ENCODE results near the gene DGKE.

The DGKE gene

DNA sequence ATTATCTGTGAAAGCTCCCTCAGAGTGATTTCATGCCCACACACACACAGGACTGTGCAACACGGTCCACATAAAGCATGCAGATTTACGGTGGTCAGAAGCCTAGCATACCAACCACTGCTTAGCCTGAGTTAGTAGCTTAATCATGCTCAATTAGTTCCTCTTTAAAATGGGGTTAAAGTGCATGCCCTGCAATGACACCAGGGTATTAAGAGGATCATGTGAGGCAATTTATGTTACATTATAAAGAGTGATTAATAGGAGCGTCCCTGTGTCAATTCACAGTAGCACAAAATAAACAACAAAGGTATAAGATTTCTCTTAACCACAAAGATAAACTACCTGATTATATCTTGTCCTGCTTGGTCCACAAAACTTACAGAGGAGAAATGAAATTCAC, 40.0 kb upstream of the DGKE start:
- H3K9me3 ChIP-seq (ENCODE audit: low read length), result no peaks in the 10 kb centered on the region
- no peaks in the 10 kb centered on the region for H4K20me1 ChIP-seq (ENCODE audit: insufficient read depth, low read length)
- H3F3A ChIP-seq (ENCODE audit: insufficient read depth, low read length), result no peaks in the 10 kb centered on the region
- H3K79me2 ChIP-seq (ENCODE audit: insufficient read depth, low read length), result no peaks in the 10 kb centered on the region
- no peaks in the 10 kb centered on the region for H3K4me1 ChIP-seq (ENCODE audit: insufficient read depth, low read length, severe bottlenecking)
- H2AFZ ChIP-seq (ENCODE audit: low read length), result no peak overlapping the region
- H3K9me2 ChIP-seq (ENCODE audit: low read depth, low read length), result no peaks in the 10 kb centered on the region
- no peak overlapping the region for H3K4me3 ChIP-seq (ENCODE audit: low read depth, low read length, poor library complexity, severe bottlenecking)
- no peak overlapping the region for H3K4me2 ChIP-seq (ENCODE audit: low read length)
- TF ChIP-seq, protein P1, sequence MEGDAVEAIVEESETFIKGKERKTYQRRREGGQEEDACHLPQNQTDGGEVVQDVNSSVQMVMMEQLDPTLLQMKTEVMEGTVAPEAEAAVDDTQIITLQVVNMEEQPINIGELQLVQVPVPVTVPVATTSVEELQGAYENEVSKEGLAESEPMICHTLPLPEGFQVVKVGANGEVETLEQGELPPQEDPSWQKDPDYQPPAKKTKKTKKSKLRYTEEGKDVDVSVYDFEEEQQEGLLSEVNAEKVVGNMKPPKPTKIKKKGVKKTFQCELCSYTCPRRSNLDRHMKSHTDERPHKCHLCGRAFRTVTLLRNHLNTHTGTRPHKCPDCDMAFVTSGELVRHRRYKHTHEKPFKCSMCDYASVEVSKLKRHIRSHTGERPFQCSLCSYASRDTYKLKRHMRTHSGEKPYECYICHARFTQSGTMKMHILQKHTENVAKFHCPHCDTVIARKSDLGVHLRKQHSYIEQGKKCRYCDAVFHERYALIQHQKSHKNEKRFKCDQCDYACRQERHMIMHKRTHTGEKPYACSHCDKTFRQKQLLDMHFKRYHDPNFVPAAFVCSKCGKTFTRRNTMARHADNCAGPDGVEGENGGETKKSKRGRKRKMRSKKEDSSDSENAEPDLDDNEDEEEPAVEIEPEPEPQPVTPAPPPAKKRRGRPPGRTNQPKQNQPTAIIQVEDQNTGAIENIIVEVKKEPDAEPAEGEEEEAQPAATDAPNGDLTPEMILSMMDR (IDR thresholded peaks at IDR 0.05; ENCODE audit: low read length), result no peak
- no peak for TF ChIP-seq EZH2 (IDR thresholded peaks at IDR 0.05; ENCODE audit: borderline replicate concordance, low read length)
- H3K27me3 ChIP-seq (ENCODE audit: insufficient read depth, low read length), result no peaks in the 10 kb centered on the region
- H3K27ac ChIP-seq (ENCODE audit: low read depth, low read length, poor library complexity, severe bottlenecking), result no peak overlapping the region
- H3K9ac ChIP-seq (ENCODE audit: low read length), result no peak overlapping the region
- no peaks in the 10 kb centered on the region for H3K36me3 ChIP-seq (ENCODE audit: insufficient read depth, low read length)

DNA sequence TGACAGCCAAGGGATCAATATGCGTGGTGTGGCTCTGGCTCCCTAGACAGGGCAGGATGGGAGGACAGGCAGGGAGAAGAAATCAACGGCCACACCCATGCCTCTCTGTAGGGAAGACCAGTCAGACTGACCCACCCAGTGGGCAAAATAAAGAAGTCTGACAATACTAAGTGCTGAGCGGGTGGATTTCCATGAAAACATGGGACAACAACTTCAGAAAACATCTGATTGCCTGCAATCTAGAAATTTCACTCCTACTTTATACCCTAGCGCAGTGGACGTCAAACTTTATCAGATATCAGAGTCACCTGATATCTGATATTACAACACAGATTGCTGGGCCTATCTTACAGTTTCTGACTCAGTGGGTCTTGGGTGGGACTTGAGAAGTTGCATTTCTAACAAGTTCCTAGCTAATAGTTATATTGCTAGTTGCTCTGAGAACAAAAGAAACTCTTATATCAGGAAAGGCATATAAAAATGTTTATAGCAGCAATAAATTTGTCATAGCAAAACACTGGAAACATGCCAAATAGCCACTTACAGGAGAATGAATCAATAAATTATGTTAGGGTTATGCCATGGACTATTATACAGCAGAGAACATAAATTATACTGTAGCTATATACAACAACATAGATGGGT, 38.6 kb upstream of the DGKE start:
- H3F3A ChIP-seq (ENCODE audit: insufficient read depth, low read length), result no peaks in the 10 kb centered on the region
- no peaks in the 10 kb centered on the region for H3K9me3 ChIP-seq (ENCODE audit: low read length)
- H3K9ac ChIP-seq (ENCODE audit: low read length), result no peak overlapping the region
- H3K4me2 ChIP-seq (ENCODE audit: low read length), result no peak overlapping the region
- H3K4me1 ChIP-seq (ENCODE audit: insufficient read depth, low read length, severe bottlenecking), result no peaks in the 10 kb centered on the region
- no peaks in the 10 kb centered on the region for H4K20me1 ChIP-seq (ENCODE audit: insufficient read depth, low read length)
- no peaks in the 10 kb centered on the region for H3K36me3 ChIP-seq (ENCODE audit: insufficient read depth, low read length)
- H3K79me2 ChIP-seq (ENCODE audit: insufficient read depth, low read length), result no peaks in the 10 kb centered on the region
- H3K4me3 ChIP-seq (ENCODE audit: low read depth, low read length, poor library complexity, severe bottlenecking), result no peak overlapping the region
- no peaks in the 10 kb centered on the region for H3K27me3 ChIP-seq (ENCODE audit: insufficient read depth, low read length)
- no peaks in the 10 kb centered on the region for H3K9me2 ChIP-seq (ENCODE audit: low read depth, low read length)
- H3K27ac ChIP-seq (ENCODE audit: low read depth, low read length, poor library complexity, severe bottlenecking), result no peak overlapping the region
- no peak for TF ChIP-seq EZH2 (IDR thresholded peaks at IDR 0.05; ENCODE audit: borderline replicate concordance, low read length)
- TF ChIP-seq, protein P1 (IDR thresholded peaks at IDR 0.05; ENCODE audit: low read length), result no peak
- no peak overlapping the region for H2AFZ ChIP-seq (ENCODE audit: low read length)

DNA sequence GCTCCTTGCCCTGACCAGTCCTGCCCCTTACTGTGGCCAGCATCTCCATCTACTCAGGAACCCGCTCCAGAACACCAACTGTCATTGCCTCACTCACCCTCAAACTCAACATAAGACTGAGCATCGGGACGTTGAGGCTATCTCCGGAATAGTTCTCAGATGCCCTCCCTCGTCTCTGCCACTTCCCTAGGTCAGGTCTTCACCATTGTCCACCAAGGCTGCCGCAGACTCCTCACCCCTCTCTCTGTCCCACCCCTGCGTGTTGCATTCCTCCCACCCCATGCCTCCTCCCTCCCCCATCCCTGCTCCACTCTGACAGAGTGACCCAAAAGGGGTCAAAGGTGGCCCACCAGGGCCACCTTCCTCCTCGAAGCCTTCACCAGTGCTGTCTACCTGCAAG, 37.4 kb upstream of the DGKE start:
- H3K4me3 ChIP-seq (ENCODE audit: low read depth, low read length, poor library complexity, severe bottlenecking), result no peak overlapping the region
- H3K36me3 ChIP-seq (ENCODE audit: insufficient read depth, low read length), result no peaks in the 10 kb centered on the region
- H2AFZ ChIP-seq (ENCODE audit: low read length), result no peak overlapping the region
- no peak overlapping the region for H3K27ac ChIP-seq (ENCODE audit: low read depth, low read length, poor library complexity, severe bottlenecking)
- no peaks in the 10 kb centered on the region for H3K79me2 ChIP-seq (ENCODE audit: insufficient read depth, low read length)
- H3K9me3 ChIP-seq (ENCODE audit: low read length), result no peaks in the 10 kb centered on the region
- no peaks in the 10 kb centered on the region for H4K20me1 ChIP-seq (ENCODE audit: insufficient read depth, low read length)
- H3K9ac ChIP-seq (ENCODE audit: low read length), result no peak overlapping the region
- TF ChIP-seq, protein P1 (IDR thresholded peaks at IDR 0.05; ENCODE audit: low read length), result no peak
- TF ChIP-seq EZH2 (IDR thresholded peaks at IDR 0.05; ENCODE audit: borderline replicate concordance, low read length), result no peak
- H3K4me2 ChIP-seq (ENCODE audit: low read length), result no peak overlapping the region
- H3F3A ChIP-seq (ENCODE audit: insufficient read depth, low read length), result no peaks in the 10 kb centered on the region
- H3K4me1 ChIP-seq (ENCODE audit: insufficient read depth, low read length, severe bottlenecking), result no peaks in the 10 kb centered on the region
- no peaks in the 10 kb centered on the region for H3K9me2 ChIP-seq (ENCODE audit: low read depth, low read length)
- H3K27me3 ChIP-seq (ENCODE audit: insufficient read depth, low read length), result no peaks in the 10 kb centered on the region

Measured in OCI-LY1 (cell line).